Parathyroid adenoma (tissue), 2 donors: Measurements from ENCODE around the gene DLG2.

Source experiments
- H2AFZ ChIP-seq: fragments of 300-600 bp; sonication (generic); one replicate; pipeline ENCODE4 v1.7.0; 2017; ENCODE audit warnings: antibody characterized with exemption, mild to moderate bottlenecking
- H3K27ac ChIP-seq: fragments of 300-600 bp; sonication (generic); one replicate; pipeline ENCODE4 v1.7.0; 2017
- H3K27me3 ChIP-seq: fragments of 300-600 bp; sonication (generic); one replicate; pipeline ENCODE4 v1.7.0; 2017; ENCODE audit warnings: low read length; ENCODE audit not compliant: control insufficient read depth, insufficient read depth
- H3K36me3 ChIP-seq: fragments of 300-600 bp; sonication (generic); one replicate; pipeline ENCODE4 v1.7.0; 2017; ENCODE audit warnings: low read length; ENCODE audit not compliant: control insufficient read depth, insufficient read depth
- H3K4me1 ChIP-seq: fragments of 300-600 bp; sonication (generic); one replicate; pipeline ENCODE4 v1.7.0; 2017; ENCODE audit warnings: control low read depth
- H3K4me2 ChIP-seq: fragments of 300-600 bp; sonication (generic); one replicate; pipeline ENCODE4 v1.7.0; 2017; ENCODE audit warnings: low read length
- H3K4me3 ChIP-seq: fragments of 300-600 bp; sonication (generic); one replicate; pipeline ENCODE4 v1.7.0; 2017; ENCODE audit warnings: low read depth, low read length
- H3K79me2 ChIP-seq: fragments of 300-600 bp; sonication (generic); one replicate; pipeline ENCODE4 v1.7.0; 2017; ENCODE audit warnings: control low read depth
- H3K9ac ChIP-seq: fragments of 300-600 bp; sonication (generic); one replicate; pipeline ENCODE4 v1.7.0; 2017; ENCODE audit warnings: mild to moderate bottlenecking
- H3K9me3 ChIP-seq: fragments of 300-600 bp; sonication (generic); one replicate; pipeline ENCODE4 v1.7.0; 2017; ENCODE audit warnings: low read length; ENCODE audit not compliant: control insufficient read depth
- CTCF ChIP-seq: fragments of 300-600 bp; sonication (generic); IDR thresholded peaks from one replicate; pipeline ENCODE4 v1.7.0; 2017; ENCODE audit warnings: antibody characterized with exemption, mild to moderate bottlenecking
- donor health status: primary hyperparathyroidism.

The DLG2 gene

GRCh38 chr11:83909579-83910534 is 1717.3 kb downstream of the DLG2 start:
- TF ChIP-seq CTCF: no peak
- H3K4me3 ChIP-seq: no peak overlapping the region
- no peak overlapping the region for H2AFZ ChIP-seq
- no peaks in the 10 kb centered on the region for H3K4me1 ChIP-seq
- H3K36me3 ChIP-seq: no peaks in the 10 kb centered on the region
- H3K9ac ChIP-seq: no peak overlapping the region
- no peaks in the 10 kb centered on the region for H3K9me3 ChIP-seq
- no peaks in the 10 kb centered on the region for H3K79me2 ChIP-seq
- no peaks in the 10 kb centered on the region for H3K27me3 ChIP-seq
- H3K27ac ChIP-seq: no peak overlapping the region
- no peak overlapping the region for H3K4me2 ChIP-seq

- Histone ChIP-seq H3K4me2 (no peak overlapping the region), H3K27ac (no peak overlapping the region), H3K4me3 (no peak overlapping the region), H3K9ac (no peak overlapping the region), H3K9me3 (no peaks in the 10 kb centered on the region), H3K79me2 (no peaks in the 10 kb centered on the region), H3K27me3 (no peaks in the 10 kb centered on the region), H3K36me3 (no peaks in the 10 kb centered on the region), H3K4me1 (no peaks in the 10 kb centered on the region), H2AFZ (no peak overlapping the region)
- TF ChIP-seq CTCF: no peak
These were observed 1718.8 kb downstream of the DLG2 start for GRCh38 chr11:83908298-83908856.

GRCh38 chr11:83895516-83895915 is 1731.6 kb downstream of the DLG2 start:
- H3K9me3 ChIP-seq: no peaks in the 10 kb centered on the region
- no peak overlapping the region for H3K27ac ChIP-seq
- no peak overlapping the region for H3K9ac ChIP-seq
- no peak overlapping the region for H2AFZ ChIP-seq
- no peaks in the 10 kb centered on the region for H3K36me3 ChIP-seq
- H3K79me2 ChIP-seq: no peaks in the 10 kb centered on the region
- no peak overlapping the region for H3K4me2 ChIP-seq
- H3K4me1 ChIP-seq: no peaks in the 10 kb centered on the region
- no peaks in the 10 kb centered on the region for H3K27me3 ChIP-seq
- H3K4me3 ChIP-seq: no peak overlapping the region
- TF ChIP-seq CTCF: no peak

- Histone ChIP-seq H3K4me2 (no peak overlapping the region), H3K4me1 (no peaks in the 10 kb centered on the region)
- TF ChIP-seq CTCF: no peak
These were observed 1745.7 kb downstream of the DLG2 start for GRCh38 chr11:83881428-83881827.

More at GRCh38 chr11:83881428-83881827, 1745.7 kb downstream of the DLG2 start:
- Histone ChIP-seq H3K27ac (no peak overlapping the region), H3K36me3 (no peaks in the 10 kb centered on the region), H3K9ac (no peak overlapping the region), H3K27me3 (no peaks in the 10 kb centered on the region), H2AFZ (no peak overlapping the region), H3K79me2 (no peaks in the 10 kb centered on the region), H3K9me3 (no peaks in the 10 kb centered on the region), H3K4me3 (no peak overlapping the region)
